AG04450 (cell line): ENCODE data around the gene FGF7. TPM values are rescaled to one million over a fixed set of nuclear protein-coding genes. Genes with fewer than 3 reads are reported as not detected.
"Not testable (repeated sequence)": the region's sequence is repeated elsewhere in the genome, so short reads cannot be mapped to it uniquely, and the experiment has no call there.

Experiments used
- CTCF ChIA-PET: fragments of 300-600, 350-600 bp; formaldehyde crosslinking; extraction: SDS; loops from one replicate; lab custom pipeline; 2022; ENCODE audit warnings: antibody characterized with exemption, inconsistent platforms; lab: Charles Lee
- POLR2A ChIA-PET: fragments of 350-600 bp; formaldehyde crosslinking; extraction: SDS; loops from one replicate; lab custom pipeline; 2021; ENCODE audit warnings: antibody characterized with exemption, inconsistent platforms; lab: Yijun Ruan, JAX
- DNase-seq: peaks from one replicate; pipeline ENCODE4 v3.0.0-alpha.2; 2011; ENCODE audit warnings: low read depth, low spot score
- H3K27ac ChIP-seq: one replicate; pipeline ENCODE4 v1.5.1; 2012; ENCODE audit warnings: low read depth, low read length, control low read depth
- H3K27me3 ChIP-seq: one replicate; pipeline ENCODE4 v1.6.0; 2012; ENCODE audit warnings: low read length; ENCODE audit not compliant: control insufficient read depth, insufficient read depth
- H3K4me3 ChIP-seq: 2 replicates; pipeline ENCODE4 v1.5.1; 2011; ENCODE audit warnings: mild to moderate bottlenecking, low read depth, low read length, control low read depth
- H3K9me3 ChIP-seq: 2 replicates; pipeline ENCODE4 v1.5.1; 2012; ENCODE audit warnings: low read length; ENCODE audit not compliant: control insufficient read depth, insufficient read depth
- polyA plus RNA-seq: library from polyadenylated mRNA; depleted of rRNA; stranded (reverse); fragments of >200 nt; gene quantifications from 2 replicates; pipeline ENCODE4 v1.2.3, GENCODE V29; 2011
- TF ChIP-seq, protein P1 (sequence below): IDR thresholded peaks from 2 replicates; pipeline ENCODE4 v1.5.1; 2011; ENCODE audit warnings: low read depth, low read length, control low read depth, inconsistent platforms

FGF7 gene
- polyA plus RNA-seq, 1 experiment: 175 TPM

GRCh38 chr15:49387471-49387870 lies 35.6 kb upstream of the FGF7 start:
- Histone ChIP-seq H3K27me3 (no peaks in the 10 kb centered on the region), H3K9me3 (no peaks in the 10 kb centered on the region), H3K27ac (no peak overlapping the region), H3K4me3 (no peak overlapping the region)
- CTCF ChIA-PET: interaction anchor here (1.6 kb wide), 1 partner anchor 152 kb away, joined by 5 read pairs; no protein-coding TSS in a partner anchor
- DNase-seq: no peak
- POLR2A ChIA-PET: no interaction called here
- TF ChIP-seq, protein P1, sequence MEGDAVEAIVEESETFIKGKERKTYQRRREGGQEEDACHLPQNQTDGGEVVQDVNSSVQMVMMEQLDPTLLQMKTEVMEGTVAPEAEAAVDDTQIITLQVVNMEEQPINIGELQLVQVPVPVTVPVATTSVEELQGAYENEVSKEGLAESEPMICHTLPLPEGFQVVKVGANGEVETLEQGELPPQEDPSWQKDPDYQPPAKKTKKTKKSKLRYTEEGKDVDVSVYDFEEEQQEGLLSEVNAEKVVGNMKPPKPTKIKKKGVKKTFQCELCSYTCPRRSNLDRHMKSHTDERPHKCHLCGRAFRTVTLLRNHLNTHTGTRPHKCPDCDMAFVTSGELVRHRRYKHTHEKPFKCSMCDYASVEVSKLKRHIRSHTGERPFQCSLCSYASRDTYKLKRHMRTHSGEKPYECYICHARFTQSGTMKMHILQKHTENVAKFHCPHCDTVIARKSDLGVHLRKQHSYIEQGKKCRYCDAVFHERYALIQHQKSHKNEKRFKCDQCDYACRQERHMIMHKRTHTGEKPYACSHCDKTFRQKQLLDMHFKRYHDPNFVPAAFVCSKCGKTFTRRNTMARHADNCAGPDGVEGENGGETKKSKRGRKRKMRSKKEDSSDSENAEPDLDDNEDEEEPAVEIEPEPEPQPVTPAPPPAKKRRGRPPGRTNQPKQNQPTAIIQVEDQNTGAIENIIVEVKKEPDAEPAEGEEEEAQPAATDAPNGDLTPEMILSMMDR: no peak

DNA sequence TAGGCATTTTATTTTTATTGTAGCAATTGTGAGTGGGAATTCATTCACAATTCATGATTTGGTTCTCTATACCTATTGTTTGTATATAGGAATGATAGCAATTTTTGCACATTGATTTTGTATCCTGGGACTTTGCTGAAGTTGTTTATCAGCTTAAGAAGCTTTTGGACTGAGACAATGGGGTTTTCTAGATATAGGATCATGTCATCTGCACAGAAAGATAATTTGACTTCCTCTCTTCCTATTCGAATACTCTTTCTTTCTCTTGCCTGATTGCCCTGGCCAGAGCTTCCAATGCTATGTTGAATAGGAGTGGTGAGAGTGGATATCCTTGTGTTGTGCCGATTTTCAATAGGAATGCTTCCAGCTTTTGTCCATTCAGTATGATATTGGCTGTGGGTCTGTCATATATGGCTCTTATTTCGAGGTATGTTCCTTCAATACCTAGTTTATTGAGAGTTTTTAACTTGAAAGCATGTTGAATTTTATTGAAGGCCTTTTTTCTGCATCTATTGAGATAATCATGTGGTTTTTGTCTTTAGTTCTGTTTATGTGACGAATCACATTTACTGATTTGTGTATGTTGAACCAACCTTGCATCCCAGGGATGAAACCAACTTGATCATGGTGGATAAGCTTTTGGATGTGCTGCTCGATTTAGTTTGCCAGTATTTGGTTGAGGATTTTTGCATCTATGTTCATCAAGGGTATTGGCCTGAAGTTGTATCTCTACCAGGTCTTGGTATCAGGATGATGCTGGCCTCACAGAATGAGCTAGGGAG lies 20.3 kb upstream of the FGF7 start:
- DNase-seq, CTCF ChIA-PET, H3K4me3 ChIP-seq, H3K9me3 ChIP-seq, H3K27me3 ChIP-seq, H3K27ac ChIP-seq, POLR2A ChIA-PET: not testable (repeated sequence)

DNA sequence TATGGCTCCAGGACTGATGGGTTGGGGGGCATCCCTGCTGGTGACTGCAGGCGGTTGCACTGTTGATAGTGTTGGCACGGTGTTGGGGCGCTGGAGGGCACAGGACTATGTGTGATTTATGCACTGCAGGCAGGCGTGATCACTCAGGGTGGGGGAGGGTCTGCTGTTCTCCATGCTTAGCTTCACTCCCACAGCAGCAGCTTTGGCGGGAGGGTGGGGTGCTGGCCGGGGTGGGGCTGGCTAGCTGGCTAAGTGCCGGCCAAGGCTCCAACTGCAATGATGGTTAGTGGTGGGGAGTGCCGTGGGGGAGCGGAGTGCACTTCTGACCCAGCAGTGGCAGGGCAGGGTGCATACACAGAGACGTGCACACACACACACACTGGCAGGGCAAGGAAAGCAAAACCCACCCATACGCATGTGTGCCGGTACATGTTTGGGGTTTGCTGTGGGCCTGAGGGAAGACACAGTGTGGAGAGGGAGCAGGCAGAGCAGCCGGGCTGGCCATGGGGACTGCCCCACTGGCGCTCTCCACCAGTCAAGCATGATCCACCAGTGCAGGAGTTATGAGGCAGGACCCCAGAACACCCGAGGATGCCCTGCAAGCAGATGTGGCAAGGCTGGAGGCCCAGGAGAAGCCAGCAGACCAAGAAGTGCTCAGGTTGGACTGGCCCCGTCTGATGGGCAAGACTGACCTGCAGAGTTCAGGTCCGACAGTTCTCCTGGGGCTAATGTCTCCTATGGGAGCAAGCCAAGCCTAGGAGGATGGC lies 16.5 kb upstream of the FGF7 start:
- no peak for DNase-seq
- TF ChIP-seq, protein P1: no peak
- no peak overlapping the region for H3K27ac ChIP-seq
- POLR2A ChIA-PET: no interaction called here
- no peaks in the 10 kb centered on the region for H3K27me3 ChIP-seq
- H3K9me3 ChIP-seq: no peaks in the 10 kb centered on the region; the same call in 1 of the 2 replicates
- H3K4me3 ChIP-seq: no peak overlapping the region
- CTCF ChIA-PET: no interaction called here

- H3K9me3 ChIP-seq: no peaks in the 10 kb centered on the region; the same call in 1 of the 2 replicates
- no peak overlapping the region for H3K27ac ChIP-seq
- no peak overlapping the region for H3K4me3 ChIP-seq
- ChIA-PET CTCF (interaction anchor here (1.0 to 1.1 kb wide), 2 partner anchors 11 to 176 kb away, joined by 3 read pairs; no protein-coding TSS in a partner anchor), POLR2A (no interaction called here)
- TF ChIP-seq, protein P1: no peak
- H3K27me3 ChIP-seq: no peaks in the 10 kb centered on the region
- DNase-seq: no peak
Observed at GRCh38 chr15:49410641-49411040, 12.4 kb upstream of the FGF7 start.

DNA sequence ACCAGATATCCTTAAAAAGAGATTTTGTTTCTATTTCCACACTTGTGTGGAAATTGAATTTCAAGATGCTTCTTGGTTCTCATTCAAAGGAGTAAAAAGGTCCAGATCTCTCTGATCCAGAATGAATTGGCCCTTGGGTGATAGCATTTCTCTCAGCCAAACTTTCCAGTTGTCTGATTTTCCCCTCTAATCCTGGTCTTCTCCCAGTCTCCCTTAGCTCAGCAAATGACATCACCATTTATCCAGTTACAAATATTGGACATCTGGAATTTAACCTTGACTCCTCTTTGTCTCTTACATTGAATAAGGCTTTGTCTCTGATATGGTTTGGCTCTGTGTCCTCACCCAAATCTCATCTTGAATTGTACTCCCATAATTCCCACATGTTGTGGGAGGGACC lies 10.2 kb upstream of the FGF7 start:
- Histone ChIP-seq H3K9me3 (0 out of 2 replicates have a peak, but pooled peaks cover 4% of the 10 kb centered on the region), H3K4me3 (no peak overlapping the region), H3K27me3 (no peaks in the 10 kb centered on the region), H3K27ac (no peak overlapping the region)
- TF ChIP-seq, protein P1: no peak
- ChIA-PET POLR2A (no interaction called here), CTCF (interaction anchor here (1.2 kb wide), 1 partner anchor 9 kb away, joined by 3 read pairs; no protein-coding TSS in a partner anchor)
- no peak for DNase-seq
